ENCODE data around the gene DDX10.

DNA sequence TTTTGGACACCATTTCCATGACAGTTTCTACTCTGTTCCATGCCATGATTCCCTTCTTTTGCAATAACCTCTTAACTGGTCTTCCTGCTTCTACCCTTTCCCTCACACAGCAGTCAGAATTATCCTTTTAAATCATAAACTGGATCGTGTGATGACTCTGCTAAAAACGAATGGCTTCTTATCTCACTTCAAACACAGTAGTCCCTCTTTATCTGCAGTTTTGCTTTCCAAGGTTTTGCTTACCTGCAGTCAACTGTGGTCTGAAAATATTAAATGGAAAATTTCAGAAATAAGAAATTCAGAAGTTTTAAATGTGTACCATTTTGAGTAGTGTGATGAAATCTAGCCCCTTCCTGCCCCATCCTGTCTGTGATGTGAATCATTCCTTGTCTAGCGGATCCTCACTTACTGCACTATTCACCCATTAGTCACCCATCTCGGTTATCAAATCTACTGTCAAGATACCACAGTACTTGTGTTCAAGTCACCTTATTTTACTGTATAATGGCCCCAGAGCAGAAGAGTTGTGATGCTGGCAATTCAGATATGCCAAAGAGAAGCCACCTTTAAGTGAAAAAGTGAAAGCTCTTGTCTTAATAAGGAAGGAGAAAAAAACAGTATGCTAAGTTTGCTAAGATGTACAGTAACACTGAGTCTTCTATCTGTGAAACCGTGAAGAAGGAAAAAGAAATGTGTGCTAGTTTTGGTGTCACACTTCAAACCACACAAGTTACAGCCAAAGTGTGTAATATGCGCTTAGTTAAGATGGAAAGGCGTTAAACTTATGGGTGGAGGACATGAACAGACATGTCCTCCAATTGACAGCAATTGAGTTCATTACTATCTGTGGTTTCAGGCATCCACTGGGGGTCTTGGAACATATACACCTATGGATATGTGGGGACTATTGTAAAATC lies 283.0 kb downstream of the DDX10 start:
- TF ChIP-seq POLR2A (IDR thresholded peaks at IDR 0.05; ENCODE audit: extremely low read depth, insufficient read length) (no peak), CTCF (IDR thresholded peaks at IDR 0.05; ENCODE audit: low read depth, low read length) (no peak)

Data from NB4 (cell line).